ENCODE measurements around the gene MEI4.
"Not testable (repeated sequence)": the region's sequence is repeated elsewhere in the genome, so short reads cannot be mapped to it uniquely, and the experiment has no call there.

MEI4 gene, protein sequence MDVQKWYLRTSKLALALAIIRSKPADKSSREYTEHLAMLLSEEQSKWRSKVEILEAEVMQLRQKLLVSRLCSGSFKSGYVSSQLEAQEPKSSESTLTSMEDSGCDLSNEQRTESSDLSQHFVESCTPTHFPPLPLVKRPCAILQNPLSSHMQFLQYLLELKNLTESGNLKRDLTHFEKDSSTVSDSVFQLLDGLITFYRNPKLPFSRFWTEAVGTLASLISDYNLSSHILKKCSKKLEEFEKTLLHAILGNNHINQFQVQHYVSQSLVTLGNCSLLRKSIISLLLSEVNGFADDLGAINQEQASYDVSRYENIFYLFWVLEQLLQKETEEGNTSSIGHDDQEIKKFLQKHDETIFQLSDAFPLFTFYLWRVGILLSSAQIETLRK

DNA sequence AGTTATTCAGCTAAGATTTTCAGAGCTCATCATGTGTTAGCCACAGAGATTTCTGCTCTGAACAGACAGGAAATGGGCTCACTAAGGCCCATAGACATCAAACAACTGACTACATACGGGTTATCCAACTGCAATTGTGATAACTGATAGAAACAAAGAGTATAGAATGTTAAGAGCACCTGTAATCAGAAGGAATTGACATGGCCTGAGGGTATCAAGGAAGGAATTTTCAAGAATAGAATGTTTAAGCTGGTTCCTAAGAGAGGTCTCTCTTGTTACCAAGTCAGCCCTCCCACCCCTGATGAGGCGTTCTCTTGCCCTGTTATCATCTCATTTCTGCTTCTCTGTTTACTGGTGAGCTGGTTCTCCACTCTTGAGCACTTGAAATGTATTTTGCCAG lies at the start of gene MEI4:
Gene MEI4, plus strand, starts transcription at position 301 of the 400 bp plus-strand sequence. CDS start 37,633 bp downstream, outside the sequence.
- no peak for DNase-seq (ENCODE audit: low read depth)

- DNase-seq (ENCODE audit: low read depth) = no peak
Observed at GRCh38 chr6:77604476-77604875, 48.4 kb upstream of the MEI4 start.

- no peak for DNase-seq (ENCODE audit: low read depth)
Observed at GRCh38 chr6:77607004-77607403, 45.8 kb upstream of the MEI4 start.

DNA sequence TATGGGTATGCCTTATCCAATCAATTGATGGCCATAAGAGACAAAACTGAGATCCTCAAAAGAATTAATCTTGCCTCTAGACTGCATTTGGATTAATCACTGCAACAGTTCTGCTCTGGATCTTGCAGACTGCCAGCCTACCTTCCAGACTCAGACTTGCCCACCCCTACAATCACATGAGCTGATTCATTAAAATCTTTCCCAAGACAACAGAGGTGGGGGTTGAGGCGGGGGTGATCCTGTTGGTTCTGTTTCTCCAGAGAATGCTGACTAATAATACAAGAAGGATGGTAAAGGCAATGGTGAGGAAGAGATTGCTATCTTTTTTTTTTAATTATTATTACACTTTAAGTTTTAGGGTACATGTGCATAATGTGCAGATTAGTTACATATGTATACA lies 43.7 kb upstream of the MEI4 start:
- DNase-seq (ENCODE audit: low read depth) = no peak

DNA sequence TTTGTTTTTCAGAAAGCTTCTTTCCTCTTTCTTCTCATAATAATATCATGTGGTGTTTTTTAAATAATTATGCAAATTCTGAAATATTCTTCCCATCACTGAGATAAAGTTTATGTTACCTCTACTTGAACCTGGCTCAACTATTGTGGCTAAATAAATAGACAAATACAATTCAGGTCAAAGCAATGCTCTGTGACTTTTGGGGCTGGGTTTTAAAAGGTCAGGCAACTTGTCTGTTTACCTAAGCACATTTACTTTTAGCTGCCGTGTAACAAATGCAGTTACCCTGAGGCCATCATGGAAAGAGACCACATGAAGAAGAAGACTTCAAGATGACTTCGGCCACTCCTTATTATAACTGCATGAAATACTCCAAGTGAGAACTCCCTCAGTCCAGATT lies 33.7 kb upstream of the MEI4 start:
- no peak for DNase-seq (ENCODE audit: low read depth)

- DNase-seq (ENCODE audit: low read depth) = no peak
Observed at GRCh38 chr6:77620278-77620882, 32.5 kb upstream of the MEI4 start.

- no peak for DNase-seq (ENCODE audit: low read depth)
Observed at GRCh38 chr6:77624515-77624914, 28.3 kb upstream of the MEI4 start.

DNA sequence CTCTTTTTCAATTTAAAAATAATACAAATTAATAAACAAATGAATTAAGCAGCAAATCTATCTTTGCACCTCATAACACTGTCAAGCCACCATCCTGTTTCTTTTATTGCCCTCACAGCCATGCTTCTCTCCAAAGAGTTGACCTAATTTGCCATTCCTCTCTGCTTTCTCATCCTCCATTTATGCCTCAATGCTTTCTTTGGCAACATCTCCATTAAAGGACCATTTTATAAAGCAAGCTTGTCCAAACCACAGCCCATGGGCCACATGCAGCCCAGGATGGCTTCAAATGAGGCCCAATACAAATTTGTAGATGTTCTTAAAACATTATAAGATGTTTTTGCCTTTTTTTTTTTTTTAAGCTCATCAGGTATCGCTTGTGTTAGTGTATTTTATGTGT lies 26.4 kb upstream of the MEI4 start:
- DNase-seq (ENCODE audit: low read depth) = no peak

- DNase-seq (ENCODE audit: low read depth) = no peak
Observed at GRCh38 chr6:77630014-77630413, 22.8 kb upstream of the MEI4 start.

DNA sequence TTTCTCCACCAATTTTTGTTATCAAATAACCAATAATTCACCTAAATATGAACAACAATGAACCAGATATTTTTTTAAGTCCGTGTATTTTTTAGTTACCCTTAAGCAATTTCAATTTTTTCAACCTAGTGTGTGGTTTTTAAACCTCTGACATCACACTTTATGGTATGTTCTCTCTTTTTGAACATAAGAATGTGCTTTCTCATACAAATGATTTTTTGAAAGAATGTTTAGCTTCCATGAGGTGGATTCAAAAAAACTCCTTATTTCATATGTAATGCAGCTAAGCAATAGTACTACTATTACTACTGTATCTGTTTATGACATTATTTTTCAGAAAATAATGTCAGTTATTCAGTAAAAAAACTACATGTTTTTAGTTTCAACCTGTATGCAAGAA lies 19.4 kb upstream of the MEI4 start:
- no peak for DNase-seq (ENCODE audit: low read depth)

DNA sequence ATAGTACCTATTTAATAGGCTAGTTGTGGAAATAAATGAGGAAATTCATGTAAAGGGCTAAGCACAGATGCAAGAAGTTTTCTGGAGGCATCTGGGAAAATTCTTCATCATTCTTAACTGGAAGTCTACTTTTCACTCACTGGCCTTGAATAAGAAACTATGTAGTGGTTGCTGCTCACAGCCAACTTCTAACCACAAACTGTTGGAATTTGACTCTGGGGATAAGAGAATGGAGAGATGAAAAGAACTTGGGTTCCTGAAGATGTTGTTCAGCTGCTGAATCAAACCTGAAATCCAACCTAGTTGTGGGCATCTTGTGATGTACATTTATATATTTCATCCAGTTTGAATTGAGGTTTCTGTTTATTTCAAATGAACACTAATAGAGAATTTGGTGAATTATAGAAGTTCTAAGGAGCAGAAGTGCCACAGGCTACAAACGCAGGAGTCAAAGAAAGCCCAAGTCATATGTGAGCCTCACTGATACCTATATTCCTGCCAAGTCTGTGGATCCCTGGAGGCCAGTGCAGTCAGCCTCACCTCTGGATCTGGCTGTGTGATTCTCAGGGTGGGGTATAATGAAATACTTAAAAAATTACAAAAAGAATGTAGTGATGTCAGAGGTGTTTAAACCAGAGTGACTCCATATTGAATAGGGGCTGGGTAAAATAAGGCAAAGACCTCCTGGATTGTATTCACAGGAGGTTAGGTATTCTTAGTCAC lies 18.7 kb upstream of the MEI4 start:
- no peak for DNase-seq (ENCODE audit: low read depth)

GRCh38 chr6:77638129-77638830 lies 14.6 kb upstream of the MEI4 start:
- DNase-seq (ENCODE audit: low read depth) = no peak

DNA sequence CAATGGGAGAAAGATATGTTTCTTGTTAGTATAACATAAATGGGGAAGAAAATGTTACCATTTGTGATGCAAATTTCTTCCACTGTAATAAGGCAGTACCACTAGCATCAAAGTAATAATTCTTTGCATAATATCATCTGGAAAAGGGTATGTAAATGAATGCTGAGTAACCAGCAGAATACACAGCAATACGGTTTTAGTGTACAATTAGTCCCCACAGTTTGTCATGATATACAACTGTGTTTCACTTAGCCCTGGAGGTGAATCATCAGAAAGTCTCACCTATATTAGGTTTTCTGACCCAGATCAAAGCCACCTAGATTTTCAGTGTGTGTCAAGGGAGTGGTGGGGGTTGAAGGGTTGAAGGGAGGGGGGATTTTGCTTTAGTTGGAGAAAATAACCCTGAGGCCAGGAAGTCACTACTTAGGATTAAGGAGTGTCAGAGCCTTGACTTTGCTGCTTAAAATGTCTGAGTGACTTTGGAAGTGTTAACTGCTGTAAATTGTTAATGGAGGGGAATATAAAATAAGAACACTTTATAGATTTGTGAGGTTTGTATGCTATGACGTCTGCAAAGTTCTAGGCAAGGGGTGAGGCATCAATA lies 8.6 kb upstream of the MEI4 start:
- no peak for DNase-seq (ENCODE audit: low read depth)

GRCh38 chr6:77650098-77650663 lies 2.7 kb upstream of the MEI4 start:
- no peak for DNase-seq (ENCODE audit: low read depth)

DNA sequence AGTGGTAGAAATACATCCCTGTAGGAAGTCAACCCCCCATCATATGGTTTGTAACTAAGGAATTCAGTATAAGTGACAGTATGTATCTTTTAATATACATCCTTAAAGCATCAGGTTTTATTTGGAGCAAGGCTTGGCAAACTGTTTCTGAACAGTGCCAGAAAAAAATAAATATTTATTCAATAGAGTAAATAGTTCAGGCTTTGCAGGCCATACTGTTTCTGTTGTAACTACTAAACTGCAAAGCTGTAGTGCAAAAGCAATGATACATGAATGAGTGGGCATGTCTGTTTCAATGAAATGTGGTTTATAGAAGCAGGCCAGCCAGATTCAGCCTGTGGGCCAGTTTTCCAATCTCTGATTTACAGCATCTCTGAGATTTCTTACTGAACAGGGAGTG lies 977 bp downstream of the MEI4 start:
- DNase-seq (ENCODE audit: low read depth) = no peak

DNA sequence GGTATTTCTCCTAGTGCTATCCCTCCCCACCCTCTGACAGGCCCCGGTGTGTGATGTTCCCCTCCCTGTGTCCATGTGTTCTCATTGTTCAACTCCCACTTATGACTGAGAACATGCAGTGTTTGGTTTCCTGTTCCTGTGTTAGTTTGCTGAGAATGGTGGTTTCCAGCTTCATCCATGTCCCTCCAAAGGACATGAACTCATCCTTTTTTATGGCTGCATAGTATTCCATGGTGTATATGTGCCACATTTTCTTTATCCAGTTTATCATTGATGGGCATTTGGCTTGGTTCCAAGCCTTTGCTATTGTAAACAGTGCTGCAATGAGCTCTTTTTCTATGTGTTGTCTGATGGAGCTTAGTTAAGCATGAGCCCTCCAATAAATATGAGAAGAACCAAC lies 2.2 kb downstream of the MEI4 start:
- DNase-seq (ENCODE audit: low read depth) = not testable (repeated sequence)

DNA sequence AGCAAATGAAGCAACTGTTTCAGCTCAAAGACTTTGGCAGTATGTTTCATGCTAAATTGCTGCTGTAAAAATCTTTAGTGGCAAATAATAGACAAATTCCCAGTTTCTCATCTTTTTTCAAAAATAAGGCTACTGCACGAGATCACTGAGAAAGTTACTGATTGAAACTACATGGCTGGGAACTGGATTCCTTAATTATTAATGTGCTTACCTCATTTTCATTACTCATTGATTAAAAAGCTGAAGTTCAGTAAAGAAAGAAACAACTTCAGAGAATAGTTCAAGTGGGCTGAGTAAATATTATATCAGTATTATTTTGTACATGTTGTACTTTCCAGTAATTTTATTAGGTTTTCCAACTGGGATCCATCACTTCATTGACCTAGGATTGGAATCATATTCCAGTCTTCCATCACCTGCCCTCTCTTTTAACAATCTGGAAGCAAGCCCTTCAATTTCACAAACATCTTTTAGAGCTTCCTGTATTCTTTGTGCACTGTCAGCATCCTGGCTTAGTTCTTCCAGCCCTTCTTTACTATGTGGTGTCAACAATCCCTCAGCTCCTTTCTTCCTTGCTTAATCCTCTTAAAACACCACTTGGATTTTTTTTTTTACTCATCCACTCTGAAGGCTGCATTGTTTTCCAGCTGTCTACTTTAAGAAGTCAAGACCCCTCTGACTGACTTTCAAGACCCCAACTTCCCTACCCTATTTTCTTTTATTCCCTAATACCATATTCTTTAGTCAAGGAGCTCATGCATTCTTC lies 4.3 kb downstream of the MEI4 start:
- no peak for DNase-seq (ENCODE audit: low read depth)

GRCh38 chr6:77666340-77666739 lies 13.5 kb downstream of the MEI4 start:
- no peak for DNase-seq (ENCODE audit: low read depth)

DNA sequence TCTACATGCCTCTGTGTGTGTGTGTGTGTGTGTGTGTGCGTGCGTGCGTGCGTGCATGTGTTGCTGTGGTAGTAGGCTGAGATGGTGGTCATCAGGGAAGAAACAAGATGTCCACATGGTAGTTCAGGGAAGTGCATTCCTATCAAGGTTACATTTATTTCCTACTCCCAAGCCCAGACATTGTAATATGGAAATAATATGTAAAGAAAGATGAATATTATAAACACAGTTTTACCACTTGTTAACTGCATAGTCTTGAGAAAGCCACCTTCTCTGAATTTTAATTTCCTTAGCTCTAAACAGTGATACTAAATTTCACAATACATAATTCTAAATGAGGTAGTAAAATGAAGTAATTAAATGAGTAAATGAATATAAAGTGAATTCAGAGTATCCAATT lies 14.0 kb downstream of the MEI4 start:
- no peak for DNase-seq (ENCODE audit: low read depth)

DNA sequence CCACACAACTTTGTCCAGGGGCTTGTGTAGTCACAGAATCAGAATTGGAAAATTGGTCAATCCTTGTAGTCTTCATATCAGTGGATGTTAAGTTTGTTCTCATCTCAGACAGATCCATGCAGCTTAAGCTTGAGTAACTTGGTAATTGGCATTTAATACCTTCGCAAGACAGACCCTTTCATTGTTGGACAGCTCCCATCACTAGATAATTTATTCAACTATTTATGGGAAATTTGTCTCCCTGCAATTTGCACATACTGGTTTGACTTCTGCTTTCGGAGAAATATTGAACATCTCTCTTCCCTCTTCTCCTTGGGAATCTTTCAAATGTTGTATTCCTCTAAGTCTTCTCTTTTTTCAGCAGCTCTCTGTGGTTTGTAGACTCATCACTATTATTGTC lies 17.1 kb downstream of the MEI4 start:
- no peak for DNase-seq (ENCODE audit: low read depth)

DNA sequence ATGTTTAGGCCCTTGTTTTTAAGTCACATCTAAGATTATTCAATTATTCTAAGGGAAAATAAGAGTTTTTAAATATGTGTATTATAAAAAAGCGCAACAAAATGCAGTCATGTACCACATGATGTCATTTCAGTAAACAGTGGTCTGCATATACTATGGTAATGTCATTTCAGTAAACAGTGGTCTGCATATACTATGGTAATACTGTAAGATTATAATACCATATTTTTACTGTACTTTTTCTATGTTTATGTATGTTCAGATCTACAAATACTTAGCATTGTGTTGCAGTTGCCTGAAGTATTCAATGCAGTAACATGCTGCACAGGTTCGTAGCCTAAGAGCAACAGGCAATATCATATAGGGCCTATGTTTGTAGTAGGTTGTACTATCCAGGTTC lies 21.4 kb downstream of the MEI4 start:
- no peak for DNase-seq (ENCODE audit: low read depth)

Data from activated T-cell treated with anti-CD3 and anti-CD28 coated beads for 1 hour (primary cell).